ENCODE data around the gene NFIA. TPM values are rescaled to one million over a fixed set of nuclear protein-coding genes. Genes with fewer than 3 reads are reported as not detected.

Gene NFIA
- polyA plus RNA-seq, 3 donors, result 1.4 to 5.3 (median 2.4) TPM

GRCh38 chr1:61093525-61094137, 11.3 kb downstream of the NFIA start:
- peaks cover 13 to 18% of the 10 kb centered on the region in 2 donors for H3K36me3 Mint-ChIP-seq
- peaks cover 6% of the 10 kb centered on the region for H3K79me2 ChIP-seq (ENCODE audit: insufficient read depth, low read length)
- H3K27ac ChIP-seq (ENCODE audit: low read depth in 1 of 2, low read length in 2 of 2), result no peak overlapping the region
- no peaks in the 10 kb centered on the region for H4K20me1 ChIP-seq (ENCODE audit: insufficient read depth, low read length)
- peaks cover 18% of the 10 kb centered on the region for H3K4me1 Mint-ChIP-seq
- H3K4me3 Mint-ChIP-seq, result no peak overlapping the region
- no peak overlapping the region for H3K9ac ChIP-seq (ENCODE audit: insufficient read depth, low read length, poor library complexity, severe bottlenecking)
- intact Hi-C loops (cut with micrococcal nuclease), result no loop called here
- WGBS (ENCODE audit: insufficient coverage), result no CpG with 5 or more reads among the region's 2 CpGs
- H3K4me2 ChIP-seq (replicated peaks; ENCODE audit: extremely low read depth, low read length, poor library complexity, severe bottlenecking), result no peak overlapping the region
- no peak overlapping the region for H2AFZ ChIP-seq (ENCODE audit: insufficient read depth, low read depth, low read length, poor library complexity, severe bottlenecking)
- H3K27me3 ChIP-seq (ENCODE audit: control insufficient read depth in 2 of 2, insufficient read depth in 2 of 2, low read length in 2 of 2), result no peaks in the 10 kb centered on the region
- no peak for TF ChIP-seq CTCF (IDR thresholded peaks at IDR 0.05)
- no peak overlapping the region for H3K4me3 ChIP-seq (replicated peaks in 1 of 3; ENCODE audit: low read depth in 2 of 3, low read length in 3 of 3)
- H3K9me3 ChIP-seq (replicated peaks in 1 of 2; ENCODE audit: control insufficient read depth in 1 of 2, insufficient read depth in 1 of 2, low read length in 2 of 2), result no peaks in the 10 kb centered on the region
- no peaks in the 10 kb centered on the region for H3K27me3 Mint-ChIP-seq (ENCODE audit: low read depth in 3 of 3)
- H3K4me1 ChIP-seq (ENCODE audit: control insufficient read depth in 1 of 2, insufficient read depth in 2 of 2, low read length in 2 of 2), result peaks cover 7 to 14% of the 10 kb centered on the region in 2 donors
- no peaks in the 10 kb centered on the region for H3K9me3 Mint-ChIP-seq
- peaks cover under 1 to 11% of the 10 kb centered on the region in 2 donors for H3K36me3 ChIP-seq (replicated peaks in 1 of 2; ENCODE audit: control insufficient read depth in 1 of 2, insufficient read depth in 2 of 2, low read length in 2 of 2)
- DNase-seq, result no peak
- no peak overlapping the region for H3K27ac Mint-ChIP-seq

GRCh38 chr1:61094677-61095469, 12.5 kb downstream of the NFIA start:
- peaks cover 0 to 5% of the 10 kb centered on the region in 2 donors for H3K36me3 ChIP-seq (replicated peaks in 1 of 2; ENCODE audit: control insufficient read depth in 1 of 2, insufficient read depth in 2 of 2, low read length in 2 of 2)
- no peak overlapping the region for H3K4me3 ChIP-seq (replicated peaks in 1 of 3; ENCODE audit: low read depth in 2 of 3, low read length in 3 of 3)
- no peak overlapping the region for H3K4me3 Mint-ChIP-seq
- no peak overlapping the region for H3K4me2 ChIP-seq (replicated peaks; ENCODE audit: extremely low read depth, low read length, poor library complexity, severe bottlenecking)
- no peaks in the 10 kb centered on the region for H4K20me1 ChIP-seq (ENCODE audit: insufficient read depth, low read length)
- TF ChIP-seq CTCF (IDR thresholded peaks at IDR 0.05), result no peak
- no peak for DNase-seq
- no peak overlapping the region for H3K27ac Mint-ChIP-seq
- H3K27me3 ChIP-seq (ENCODE audit: control insufficient read depth in 2 of 2, insufficient read depth in 2 of 2, low read length in 2 of 2), result no peaks in the 10 kb centered on the region
- no peak overlapping the region for H2AFZ ChIP-seq (ENCODE audit: insufficient read depth, low read depth, low read length, poor library complexity, severe bottlenecking)
- H3K9ac ChIP-seq (ENCODE audit: insufficient read depth, low read length, poor library complexity, severe bottlenecking), result no peak overlapping the region
- H3K4me1 ChIP-seq (ENCODE audit: control insufficient read depth in 1 of 2, insufficient read depth in 2 of 2, low read length in 2 of 2), result peaks cover 18 to 27% of the 10 kb centered on the region in 2 donors
- WGBS (ENCODE audit: insufficient coverage), result no CpG with 5 or more reads among the region's 4 CpGs
- H3K79me2 ChIP-seq (ENCODE audit: insufficient read depth, low read length), result peaks cover 6% of the 10 kb centered on the region
- no peaks in the 10 kb centered on the region for H3K27me3 Mint-ChIP-seq (ENCODE audit: low read depth in 3 of 3)
- H3K36me3 Mint-ChIP-seq, result peaks cover 4 to 12% of the 10 kb centered on the region in 2 donors
- intact Hi-C loops (cut with micrococcal nuclease), result no loop called here
- no peak overlapping the region for H3K27ac ChIP-seq (ENCODE audit: low read depth in 1 of 2, low read length in 2 of 2)
- peaks cover 30% of the 10 kb centered on the region for H3K4me1 Mint-ChIP-seq
- no peaks in the 10 kb centered on the region for H3K9me3 Mint-ChIP-seq
- H3K9me3 ChIP-seq (replicated peaks in 1 of 2; ENCODE audit: control insufficient read depth in 1 of 2, insufficient read depth in 1 of 2, low read length in 2 of 2), result no peaks in the 10 kb centered on the region
